Suprapubic skin (tissue), 4 donors: ENCODE measurements around the gene SMAD2.

Experiments used
- EP300 ChIP-seq: sonication (generic); formaldehyde crosslinking; IDR thresholded peaks from one replicate; pipeline ENCODE4 v1.6.1; 2017; ENCODE audit warnings: antibody characterized with exemption
- POLR2A ChIP-seq, 2 donors: fragments of 450-650 bp; IDR thresholded peaks; one replicate each; pipeline ENCODE4 v1.6.1; 2017; ENCODE audit warnings: antibody characterized with exemption in 2 of 2, mild to moderate bottlenecking in 2 of 2, moderate library complexity in 2 of 2
- POLR2AphosphoS5 ChIP-seq, 3 donors: sonication (generic); formaldehyde crosslinking; IDR thresholded peaks; one replicate each; pipeline ENCODE4 v1.6.1; 2017; ENCODE audit warnings: antibody characterized with exemption in 3 of 3
- TF ChIP-seq, protein P1 (sequence below), 2 donors: fragments of 200-600 bp in 1 of 2; fragments of 450-650 bp in 1 of 2; sonication (generic) in 1 of 2; IDR thresholded peaks; one replicate each; pipeline ENCODE4 v1.5.1; 2016 to 2019; ENCODE audit warnings: antibody characterized with exemption in 2 of 2, mild to moderate bottlenecking in 1 of 2, moderate library complexity in 1 of 2

DNA sequence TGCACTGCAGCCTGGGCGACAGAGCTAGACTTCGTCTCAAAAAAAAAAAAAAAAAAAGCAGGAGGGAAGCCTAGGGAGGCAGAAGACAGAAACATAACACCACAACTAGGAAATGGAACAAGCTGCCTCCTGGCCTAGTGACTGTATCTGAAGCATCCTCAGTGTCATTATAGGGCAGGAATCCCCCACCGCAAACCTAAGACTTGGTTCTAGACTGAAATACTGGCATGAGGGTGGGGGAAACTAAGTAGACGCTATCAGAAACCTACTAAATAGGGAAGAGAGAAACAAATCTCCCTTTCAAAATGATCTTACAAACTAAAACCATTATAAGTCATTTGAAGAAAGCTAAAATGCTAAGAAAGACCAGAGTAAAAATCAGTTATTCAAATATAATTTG lies 16.4 kb upstream of the SMAD2 start:
- TF ChIP-seq POLR2A (IDR thresholded peaks at IDR 0.05) (no peak), POLR2AphosphoS5 (IDR thresholded peaks at IDR 0.05) (no peak), EP300 (no peak)
- TF ChIP-seq, protein P1, sequence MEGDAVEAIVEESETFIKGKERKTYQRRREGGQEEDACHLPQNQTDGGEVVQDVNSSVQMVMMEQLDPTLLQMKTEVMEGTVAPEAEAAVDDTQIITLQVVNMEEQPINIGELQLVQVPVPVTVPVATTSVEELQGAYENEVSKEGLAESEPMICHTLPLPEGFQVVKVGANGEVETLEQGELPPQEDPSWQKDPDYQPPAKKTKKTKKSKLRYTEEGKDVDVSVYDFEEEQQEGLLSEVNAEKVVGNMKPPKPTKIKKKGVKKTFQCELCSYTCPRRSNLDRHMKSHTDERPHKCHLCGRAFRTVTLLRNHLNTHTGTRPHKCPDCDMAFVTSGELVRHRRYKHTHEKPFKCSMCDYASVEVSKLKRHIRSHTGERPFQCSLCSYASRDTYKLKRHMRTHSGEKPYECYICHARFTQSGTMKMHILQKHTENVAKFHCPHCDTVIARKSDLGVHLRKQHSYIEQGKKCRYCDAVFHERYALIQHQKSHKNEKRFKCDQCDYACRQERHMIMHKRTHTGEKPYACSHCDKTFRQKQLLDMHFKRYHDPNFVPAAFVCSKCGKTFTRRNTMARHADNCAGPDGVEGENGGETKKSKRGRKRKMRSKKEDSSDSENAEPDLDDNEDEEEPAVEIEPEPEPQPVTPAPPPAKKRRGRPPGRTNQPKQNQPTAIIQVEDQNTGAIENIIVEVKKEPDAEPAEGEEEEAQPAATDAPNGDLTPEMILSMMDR (IDR thresholded peaks at IDR 0.05) = no peak
